ENCODE measurements around the gene SBF1.

DNA sequence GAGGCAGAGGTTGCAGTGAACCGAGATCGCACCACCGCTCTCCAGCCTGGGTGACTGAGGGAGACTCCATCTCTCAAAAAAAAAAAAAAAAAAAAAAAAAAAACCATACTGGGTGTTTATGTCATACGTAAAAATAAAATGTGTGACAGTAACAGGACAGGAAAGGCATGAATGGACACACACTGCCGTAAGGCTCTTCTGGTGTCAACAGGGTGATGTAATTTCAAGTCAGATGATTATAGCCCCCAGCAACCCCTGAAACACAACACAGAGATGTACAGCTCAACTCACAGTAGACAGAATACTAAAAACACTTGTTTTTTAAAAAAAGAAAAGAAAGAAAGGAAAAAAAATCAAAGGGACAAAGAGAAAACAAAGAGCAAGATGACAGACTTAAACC, 22.2 kb downstream of the SBF1 start:
- TF ChIP-seq, protein P1, sequence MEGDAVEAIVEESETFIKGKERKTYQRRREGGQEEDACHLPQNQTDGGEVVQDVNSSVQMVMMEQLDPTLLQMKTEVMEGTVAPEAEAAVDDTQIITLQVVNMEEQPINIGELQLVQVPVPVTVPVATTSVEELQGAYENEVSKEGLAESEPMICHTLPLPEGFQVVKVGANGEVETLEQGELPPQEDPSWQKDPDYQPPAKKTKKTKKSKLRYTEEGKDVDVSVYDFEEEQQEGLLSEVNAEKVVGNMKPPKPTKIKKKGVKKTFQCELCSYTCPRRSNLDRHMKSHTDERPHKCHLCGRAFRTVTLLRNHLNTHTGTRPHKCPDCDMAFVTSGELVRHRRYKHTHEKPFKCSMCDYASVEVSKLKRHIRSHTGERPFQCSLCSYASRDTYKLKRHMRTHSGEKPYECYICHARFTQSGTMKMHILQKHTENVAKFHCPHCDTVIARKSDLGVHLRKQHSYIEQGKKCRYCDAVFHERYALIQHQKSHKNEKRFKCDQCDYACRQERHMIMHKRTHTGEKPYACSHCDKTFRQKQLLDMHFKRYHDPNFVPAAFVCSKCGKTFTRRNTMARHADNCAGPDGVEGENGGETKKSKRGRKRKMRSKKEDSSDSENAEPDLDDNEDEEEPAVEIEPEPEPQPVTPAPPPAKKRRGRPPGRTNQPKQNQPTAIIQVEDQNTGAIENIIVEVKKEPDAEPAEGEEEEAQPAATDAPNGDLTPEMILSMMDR (conservative IDR thresholded peaks at IDR 0.05), result no peak
- TF ChIP-seq ZFX (IDR thresholded peaks at IDR 0.05), result no peak

Measured in C4-2B (cell line).